Lower lobe of right lung (tissue), 2 donors: ENCODE measurements around the gene SORBS2. TPM values are rescaled to one million over a fixed set of nuclear protein-coding genes. Genes with fewer than 3 reads are reported as not detected.

Experiments
- ATAC-seq, 2 donors: fragments of 200-7000 bp; cut with Tn5 transposase; one replicate each; pipeline ENCODE4 v1.9.1; 2020 to 2022; ENCODE audit warnings: mild to moderate bottlenecking in 2 of 2, moderate library complexity in 2 of 2
- DNase-seq: peaks from one replicate; pipeline ENCODE4 v3.0.0-alpha.2; 2020
- H3K27ac ChIP-seq: fragments of 200-600 bp; one replicate; pipeline ENCODE4 v1.8.0; 2022
- H3K27me3 ChIP-seq: fragments of 200-600 bp; one replicate; pipeline ENCODE4 v1.8.0; 2022; ENCODE audit warnings: low read depth
- H3K36me3 ChIP-seq: fragments of 200-600 bp; one replicate; pipeline ENCODE4 v1.8.0; 2022; ENCODE audit warnings: mild to moderate bottlenecking
- H3K4me1 ChIP-seq: fragments of 200-600 bp; one replicate; pipeline ENCODE4 v1.8.0; 2022
- H3K4me3 ChIP-seq: fragments of 200-600 bp; one replicate; pipeline ENCODE4 v1.8.0; 2022; ENCODE audit warnings: mild to moderate bottlenecking
- H3K9me3 ChIP-seq: fragments of 200-600 bp; one replicate; pipeline ENCODE4 v1.8.0; 2022
- CTCF ChIP-seq: fragments of 200-600 bp; IDR thresholded peaks from one replicate; pipeline ENCODE4 v1.8.0; 2022; ENCODE audit warnings: antibody characterized with exemption, mild to moderate bottlenecking
- intact Hi-C: fragments of 100-400 bp; cut with DNase I; formaldehyde crosslinking; loops from one replicate; pipeline ENCODE4 v1.11.0; 2022
- total RNA-seq: library from RNA; stranded (reverse); fragmentation: NEBNext Ultra II Directional; extraction: Animal tissue kit (Norgen Biotek cat#: 25700); gene quantifications from one replicate; pipeline ENCODE4 v1.2.1, GENCODE V29; 2021
- donor health status: DM: no; HTN: yes; CAD: no; lungs with severe emphysema.

The SORBS2 gene
- total RNA-seq, 1 donor from 2014 or later = 49.3 TPM

- DNase-seq (no peak), ATAC-seq (no peak)
- Histone ChIP-seq H3K4me1 (no peaks in the 10 kb centered on the region), H3K4me3 (no peak overlapping the region), H3K36me3 (no peaks in the 10 kb centered on the region), H3K27ac (no peak overlapping the region), H3K9me3 (no peaks in the 10 kb centered on the region), H3K27me3 (no peaks in the 10 kb centered on the region)
- no peak for TF ChIP-seq CTCF
- intact Hi-C loops = no loop called here
Measured at GRCh38 chr4:185697488-185697887, 114.5 kb downstream of the SORBS2 start.

- no peaks in the 10 kb centered on the region for H3K27me3 ChIP-seq
- no peak for ATAC-seq
- H3K4me3 ChIP-seq = no peak overlapping the region
- intact Hi-C loops = no loop called here
- no peak overlapping the region for H3K27ac ChIP-seq
- H3K36me3 ChIP-seq = no peaks in the 10 kb centered on the region
- DNase-seq = no peak
- H3K9me3 ChIP-seq = no peaks in the 10 kb centered on the region
- no peak for TF ChIP-seq CTCF
- no peaks in the 10 kb centered on the region for H3K4me1 ChIP-seq
Measured at GRCh38 chr4:185695743-185696142, 116.3 kb downstream of the SORBS2 start.

- intact Hi-C loops = no loop called here
- H3K27ac ChIP-seq = no peak overlapping the region
- no peak for DNase-seq
Measured at GRCh38 chr4:185693548-185694215, 118.3 kb downstream of the SORBS2 start.

GRCh38 chr4:185689407-185689806 lies 122.6 kb downstream of the SORBS2 start:
- Histone ChIP-seq H3K27ac (no peak overlapping the region), H3K4me1 (no peaks in the 10 kb centered on the region), H3K36me3 (no peaks in the 10 kb centered on the region), H3K4me3 (no peak overlapping the region), H3K27me3 (no peaks in the 10 kb centered on the region), H3K9me3 (no peaks in the 10 kb centered on the region)
- DNase-seq (no peak), ATAC-seq (no peak)
- TF ChIP-seq CTCF = no peak
- intact Hi-C loops = no loop called here

More at GRCh38 chr4:185693548-185694215, 118.3 kb downstream of the SORBS2 start:
- Histone ChIP-seq H3K27me3 (no peaks in the 10 kb centered on the region), H3K36me3 (no peaks in the 10 kb centered on the region), H3K4me1 (no peaks in the 10 kb centered on the region), H3K9me3 (no peaks in the 10 kb centered on the region), H3K4me3 (no peak overlapping the region)
- no peak for TF ChIP-seq CTCF
- no peak for ATAC-seq

- no peak overlapping the region for H3K4me3 ChIP-seq
- no peak overlapping the region for H3K27ac ChIP-seq
- no peak for DNase-seq
- no peaks in the 10 kb centered on the region for H3K9me3 ChIP-seq
- no peaks in the 10 kb centered on the region for H3K27me3 ChIP-seq
- H3K4me1 ChIP-seq = no peaks in the 10 kb centered on the region
- intact Hi-C loops = no loop called here
- no peak for ATAC-seq
- TF ChIP-seq CTCF = no peak
- H3K36me3 ChIP-seq = no peaks in the 10 kb centered on the region
Measured at GRCh38 chr4:185685804-185686203, 126.2 kb downstream of the SORBS2 start.
